GM19099 (cell line): ENCODE results near the gene BMP10.

Source experiments
- POLR2A ChIP-seq: IDR thresholded peaks from 3 replicates; pipeline ENCODE4 v1.6.1; 2011; ENCODE audit warnings: low read depth; ENCODE audit not compliant: insufficient read length; ENCODE audit errors: extremely low read depth

Gene BMP10

GRCh38 chr2:68871159-68871764 lies at the start of gene BMP10:
TSS of gene BMP10 (minus strand) at chr2:68871397. CDS start at chr2:68871358, 39 bp downstream.
- no peak for TF ChIP-seq POLR2A

- no peak for TF ChIP-seq POLR2A
Measured at GRCh38 chr2:68920481-68921170, 49.4 kb upstream of the BMP10 start.

GRCh38 chr2:68918497-68918896 lies 47.3 kb upstream of the BMP10 start:
- no peak for TF ChIP-seq POLR2A

GRCh38 chr2:68917034-68917718 lies 46.0 kb upstream of the BMP10 start:
- no peak for TF ChIP-seq POLR2A

GRCh38 chr2:68916226-68916625 lies 45.0 kb upstream of the BMP10 start:
- TF ChIP-seq POLR2A = no peak

GRCh38 chr2:68915393-68915792 lies 44.2 kb upstream of the BMP10 start:
- no peak for TF ChIP-seq POLR2A

GRCh38 chr2:68913359-68913758 lies 42.2 kb upstream of the BMP10 start:
- no peak for TF ChIP-seq POLR2A

- TF ChIP-seq POLR2A = no peak
Measured at GRCh38 chr2:68912732-68913131, 41.5 kb upstream of the BMP10 start.

- TF ChIP-seq POLR2A = no peak
Measured at GRCh38 chr2:68912111-68912510, 40.9 kb upstream of the BMP10 start.

- TF ChIP-seq POLR2A = no peak
Measured at GRCh38 chr2:68911709-68912108, 40.5 kb upstream of the BMP10 start.

- no peak for TF ChIP-seq POLR2A
Measured at GRCh38 chr2:68911246-68911645, 40.0 kb upstream of the BMP10 start.

- TF ChIP-seq POLR2A = no peak
Measured at GRCh38 chr2:68909793-68910674, 38.8 kb upstream of the BMP10 start.

GRCh38 chr2:68908392-68908970 lies 37.3 kb upstream of the BMP10 start:
- TF ChIP-seq POLR2A = peak; percentile 62

- TF ChIP-seq POLR2A = no peak
Measured at GRCh38 chr2:68907920-68908253, 36.7 kb upstream of the BMP10 start.
